Measurements from ENCODE around the gene TGM1.
"Not testable (repeated sequence)": the region's sequence is repeated elsewhere in the genome, so short reads cannot be mapped to it uniquely, and the experiment has no call there.

The TGM1 gene

GRCh38 chr14:24203249-24203886 lies 59.6 kb downstream of the TGM1 start:
- DNase-seq: not testable (repeated sequence)

- not testable (repeated sequence) for DNase-seq
Measured at GRCh38 chr14:24202538-24202937, 60.4 kb downstream of the TGM1 start.
